Tibial nerve (tissue), 4 donors: ENCODE data around the gene CHTF18. TPM values are rescaled to one million over a fixed set of nuclear protein-coding genes. Genes with fewer than 3 reads are reported as not detected.

Experiments
- DNase-seq, 2 donors: peaks; one replicate each; pipeline ENCODE4 v3.0.0-alpha.2; 2019; ENCODE audit warnings: low spot score in 2 of 2
- H3K27ac ChIP-seq, 4 donors: fragments of 200-600 bp; sonication (generic) in 3 of 4; one replicate each; pipeline ENCODE4 v1.5.1; 2017 to 2019; ENCODE audit warnings: mild to moderate bottlenecking in 1 of 4
- H3K27me3 ChIP-seq, 2 donors: fragments of 200-600 bp; sonication (generic) in 1 of 2; one replicate each; pipeline versions ENCODE4 v1.5.1 to v1.6.0; 2017 to 2019
- H3K36me3 ChIP-seq, 3 donors: fragments of 200-600 bp; sonication (generic); one replicate each; pipeline ENCODE4 v1.5.1; 2018 to 2019
- H3K4me1 ChIP-seq, 4 donors: fragments of 200-600 bp; sonication (generic) in 3 of 4; one replicate each; pipeline ENCODE4 v1.5.1; 2017 to 2019
- H3K4me3 ChIP-seq, 4 donors: fragments of 200-600 bp; sonication (generic) in 3 of 4; one replicate each; pipeline ENCODE4 v1.5.1; 2017 to 2019; ENCODE audit warnings: mild to moderate bottlenecking in 1 of 4, moderate library complexity in 1 of 4
- H3K9me3 ChIP-seq, 4 donors: fragments of 200-600 bp; sonication (generic) in 3 of 4; one replicate each; pipeline ENCODE4 v1.5.1; 2017 to 2019
- EP300 ChIP-seq, 2 donors: sonication (generic); formaldehyde crosslinking; IDR thresholded peaks; one replicate each; pipeline ENCODE4 v1.6.1; 2017; ENCODE audit warnings: antibody characterized with exemption in 2 of 2, mild to moderate bottlenecking in 1 of 2
- POLR2A ChIP-seq, 2 donors: fragments of 450-650 bp; IDR thresholded peaks; one replicate each; pipeline ENCODE4 v1.6.1; 2017; ENCODE audit warnings: antibody characterized with exemption in 2 of 2, mild to moderate bottlenecking in 2 of 2, moderate library complexity in 2 of 2
- WGBS, 2 donors: methylation state at CpG; one replicate each; pipeline ENCODE4 v1.1.5; 2018; 5-methylcytosine and 5-hydroxymethylcytosine counted together
- total RNA-seq, 4 donors: library from RNA; depleted of rRNA; stranded (reverse); fragments of >200 nt; gene quantifications; one replicate each; pipeline ENCODE4 v1.1.0, GENCODE V29; 2016
- TF ChIP-seq, protein P1 (sequence below), 5 experiments: fragments of 200-600 bp in 3 of 5; fragments of 450-650 bp in 2 of 5; sonication (generic) in 3 of 5; IDR thresholded peaks; one replicate each; pipeline ENCODE4 v1.5.1; 2016 to 2019; ENCODE audit warnings: antibody characterized with exemption in 5 of 5, mild to moderate bottlenecking in 3 of 5, moderate library complexity in 2 of 5

Gene CHTF18
- total RNA-seq, 4 donors from 2014 or later, result 6.1 to 57.5 (median 17.7) TPM

DNA sequence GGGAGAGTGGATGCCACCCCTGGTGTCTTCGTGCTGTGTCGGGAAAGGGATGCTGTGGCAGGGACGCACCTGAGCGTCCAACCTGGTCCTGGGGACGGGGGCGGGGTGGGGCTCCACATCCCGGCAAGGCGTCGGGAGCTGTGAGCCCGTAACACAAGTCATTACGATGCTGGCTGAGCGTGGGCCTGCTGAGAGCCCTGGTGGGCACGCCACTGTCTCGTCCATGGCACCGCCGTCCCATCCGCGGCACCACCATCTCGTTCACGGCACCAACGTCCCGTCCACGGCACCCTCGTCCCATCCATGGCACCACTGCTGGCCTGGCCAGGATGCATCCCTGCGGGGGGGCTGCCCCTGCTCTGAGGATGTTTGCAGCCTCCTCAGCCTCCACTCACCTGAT lies 36.2 kb downstream of the CHTF18 start:
- H3K4me1 ChIP-seq, result peaks cover 0 to 11% (median 0%) of the 10 kb centered on the region in 4 donors
- peaks cover 2 to 43% of the 10 kb centered on the region in 2 donors for H3K27me3 ChIP-seq
- H3K9me3 ChIP-seq, result no peaks in the 10 kb centered on the region
- H3K36me3 ChIP-seq, result no peaks in the 10 kb centered on the region
- H3K4me3 ChIP-seq, result no peak overlapping the region
- DNase-seq, result no peak
- TF ChIP-seq, protein P1, sequence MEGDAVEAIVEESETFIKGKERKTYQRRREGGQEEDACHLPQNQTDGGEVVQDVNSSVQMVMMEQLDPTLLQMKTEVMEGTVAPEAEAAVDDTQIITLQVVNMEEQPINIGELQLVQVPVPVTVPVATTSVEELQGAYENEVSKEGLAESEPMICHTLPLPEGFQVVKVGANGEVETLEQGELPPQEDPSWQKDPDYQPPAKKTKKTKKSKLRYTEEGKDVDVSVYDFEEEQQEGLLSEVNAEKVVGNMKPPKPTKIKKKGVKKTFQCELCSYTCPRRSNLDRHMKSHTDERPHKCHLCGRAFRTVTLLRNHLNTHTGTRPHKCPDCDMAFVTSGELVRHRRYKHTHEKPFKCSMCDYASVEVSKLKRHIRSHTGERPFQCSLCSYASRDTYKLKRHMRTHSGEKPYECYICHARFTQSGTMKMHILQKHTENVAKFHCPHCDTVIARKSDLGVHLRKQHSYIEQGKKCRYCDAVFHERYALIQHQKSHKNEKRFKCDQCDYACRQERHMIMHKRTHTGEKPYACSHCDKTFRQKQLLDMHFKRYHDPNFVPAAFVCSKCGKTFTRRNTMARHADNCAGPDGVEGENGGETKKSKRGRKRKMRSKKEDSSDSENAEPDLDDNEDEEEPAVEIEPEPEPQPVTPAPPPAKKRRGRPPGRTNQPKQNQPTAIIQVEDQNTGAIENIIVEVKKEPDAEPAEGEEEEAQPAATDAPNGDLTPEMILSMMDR (IDR thresholded peaks at IDR 0.05), result no peak
- TF ChIP-seq POLR2A (IDR thresholded peaks at IDR 0.05) (no peak), EP300 (IDR thresholded peaks at IDR 0.05) (no peak)
- H3K27ac ChIP-seq, result no peak overlapping the region
- 87 to 93% methylated on average over 23 to 24 of the region's 25 CpGs for WGBS, 2 donors

GRCh38 chr16:825341-826061 lies 37.1 kb downstream of the CHTF18 start:
- DNase-seq, result no peak
- H3K9me3 ChIP-seq, result no peaks in the 10 kb centered on the region
- no peaks in the 10 kb centered on the region for H3K36me3 ChIP-seq
- H3K27me3 ChIP-seq, result peaks cover 0 to 40% of the 10 kb centered on the region in 2 donors
- no peak overlapping the region for H3K27ac ChIP-seq
- peaks cover 0 to 11% (median 0%) of the 10 kb centered on the region in 4 donors for H3K4me1 ChIP-seq
- peak overlapping the region in 2 of 4 donors; percentile 6 to 8 for H3K4me3 ChIP-seq
- WGBS, 2 donors, result 40 to 47% methylated on average over 26 to 33 of the region's 36 CpGs
- TF ChIP-seq, protein P1 (IDR thresholded peaks at IDR 0.05), result no peak
- TF ChIP-seq POLR2A (IDR thresholded peaks at IDR 0.05) (no peak), EP300 (IDR thresholded peaks at IDR 0.05) (no peak)

DNA sequence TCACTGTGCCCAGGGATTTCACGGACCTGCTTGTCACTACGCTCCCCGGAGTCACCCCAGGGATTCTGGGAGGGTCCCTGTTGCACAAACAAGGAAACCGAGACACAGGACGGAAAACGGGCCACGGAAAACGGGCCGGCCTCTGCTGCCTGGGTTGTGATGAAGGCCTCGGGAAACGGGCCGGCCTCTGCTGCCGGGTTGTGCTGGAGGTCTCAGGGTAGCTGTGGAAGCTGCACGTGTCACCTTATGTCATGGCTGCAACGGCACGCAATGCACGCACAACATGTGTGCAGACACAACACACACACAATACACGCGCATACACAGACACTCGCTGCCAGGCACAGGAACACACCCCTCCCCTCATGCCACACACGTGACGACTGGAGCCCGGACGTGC lies 39.1 kb downstream of the CHTF18 start:
- Histone ChIP-seq H3K4me3 (no peak overlapping the region), H3K27ac (no peak overlapping the region), H3K4me1 (peaks cover 0 to 20% (median 0%) of the 10 kb centered on the region in 4 donors), H3K36me3 (no peaks in the 10 kb centered on the region), H3K27me3 (peaks cover 0 to 50% of the 10 kb centered on the region in 2 donors), H3K9me3 (no peaks in the 10 kb centered on the region)
- DNase-seq, result no peak
- TF ChIP-seq EP300 (IDR thresholded peaks at IDR 0.05) (no peak), POLR2A (IDR thresholded peaks at IDR 0.05) (no peak)
- TF ChIP-seq, protein P1 (IDR thresholded peaks at IDR 0.05), result no peak
- WGBS, 2 donors, result 82 to 88% methylated on average over 20 to 22 of the region's 24 CpGs

GRCh38 chr16:828891-829290 lies 40.5 kb downstream of the CHTF18 start:
- H3K27ac ChIP-seq, result no peak overlapping the region
- TF ChIP-seq EP300 (IDR thresholded peaks at IDR 0.05), result no peak
- TF ChIP-seq, protein P1 (IDR thresholded peaks at IDR 0.05), result no peak
- no peak for TF ChIP-seq POLR2A (IDR thresholded peaks at IDR 0.05)
- H3K4me1 ChIP-seq, result peaks cover 0 to 20% (median 0%) of the 10 kb centered on the region in 4 donors
- DNase-seq, result no peak
- H3K4me3 ChIP-seq, result no peak overlapping the region
- no peaks in the 10 kb centered on the region for H3K36me3 ChIP-seq
- peaks cover 0 to 6% (median 0%) of the 10 kb centered on the region in 4 donors for H3K9me3 ChIP-seq
- 73 to 83% methylated on average over 17 of the region's 17 CpGs for WGBS, 2 donors
- H3K27me3 ChIP-seq, result peaks cover 0 to 56% of the 10 kb centered on the region in 2 donors

- TF ChIP-seq EP300 (IDR thresholded peaks at IDR 0.05), result no peak
- TF ChIP-seq POLR2A (IDR thresholded peaks at IDR 0.05), result no peak
- H3K36me3 ChIP-seq, result no peaks in the 10 kb centered on the region
- no peak overlapping the region for H3K4me3 ChIP-seq
- H3K9me3 ChIP-seq, result peaks cover 0 to 20% (median 0%) of the 10 kb centered on the region in 4 donors
- peaks cover 0 to 45% of the 10 kb centered on the region in 2 donors for H3K27me3 ChIP-seq
- peaks cover 0 to 14% (median 0%) of the 10 kb centered on the region in 4 donors for H3K4me1 ChIP-seq
- DNase-seq, result no peak
- 84 to 86% methylated on average over 42 to 43 of the region's 43 CpGs for WGBS, 2 donors
- H3K27ac ChIP-seq, result no peak overlapping the region
Observed at GRCh38 chr16:830107-830870, 41.9 kb downstream of the CHTF18 start.
